Measurements from ENCODE around the gene TMED6.

The TMED6 gene

GRCh38 chr16:69309316-69309715 lies 42.3 kb downstream of the TMED6 start:
- Histone ChIP-seq H3K9me3 (no peaks in the 10 kb centered on the region), H3K4me1 (peaks cover 4% of the 10 kb centered on the region; the same call in 1 of the 2 replicates), H3K27me3 (no peaks in the 10 kb centered on the region), H3K4me3 (ENCODE audit: low read depth, low read length) (no peak overlapping the region), H3K36me3 (peaks cover 14% of the 10 kb centered on the region)
- no peak for TF ChIP-seq CTCF (IDR thresholded peaks at IDR 0.05; ENCODE audit: low read depth, low read length)
- DNase-seq = no peak

GRCh38 chr16:69307856-69308255 lies 43.7 kb downstream of the TMED6 start:
- Histone ChIP-seq H3K4me1 (peaks cover 4% of the 10 kb centered on the region; the same call in 1 of the 2 replicates), H3K4me3 (ENCODE audit: low read depth, low read length) (no peak overlapping the region), H3K27me3 (no peaks in the 10 kb centered on the region), H3K9me3 (no peaks in the 10 kb centered on the region), H3K36me3 (0 out of 2 replicates have a peak, but pooled peaks cover 4% of the 10 kb centered on the region)
- TF ChIP-seq CTCF (IDR thresholded peaks at IDR 0.05; ENCODE audit: low read depth, low read length) = no peak
- no peak for DNase-seq

- TF ChIP-seq CTCF (IDR thresholded peaks at IDR 0.05; ENCODE audit: low read depth, low read length) = no peak
- DNase-seq = no peak
- Histone ChIP-seq H3K36me3 (peaks cover 7% of the 10 kb centered on the region; the same call in 1 of the 2 replicates), H3K4me1 (peaks cover 4% of the 10 kb centered on the region; the same call in 1 of the 2 replicates), H3K9me3 (no peaks in the 10 kb centered on the region), H3K27me3 (no peaks in the 10 kb centered on the region), H3K4me3 (ENCODE audit: low read depth, low read length) (no peak overlapping the region)
These were observed 44.5 kb downstream of the TMED6 start for GRCh38 chr16:69307091-69307490.

- DNase-seq = no peak
- H3K9me3 ChIP-seq = no peaks in the 10 kb centered on the region
- no peak for TF ChIP-seq CTCF (IDR thresholded peaks at IDR 0.05; ENCODE audit: low read depth, low read length)
- no peaks in the 10 kb centered on the region for H3K27me3 ChIP-seq
- peaks cover 4% of the 10 kb centered on the region; the same call in 1 of the 2 replicates for H3K4me1 ChIP-seq
- H3K36me3 ChIP-seq = peaks cover 10% of the 10 kb centered on the region
- H3K4me3 ChIP-seq (ENCODE audit: low read depth, low read length) = no peak overlapping the region
These were observed 45.6 kb downstream of the TMED6 start for GRCh38 chr16:69306031-69306430.

- Histone ChIP-seq H3K9me3 (no peaks in the 10 kb centered on the region), H3K36me3 (peaks cover 23% of the 10 kb centered on the region), H3K4me1 (no peaks in the 10 kb centered on the region), H3K4me3 (ENCODE audit: low read depth, low read length) (no peak overlapping the region), H3K27me3 (no peaks in the 10 kb centered on the region)
- DNase-seq = no peak
- no peak for TF ChIP-seq CTCF (IDR thresholded peaks at IDR 0.05; ENCODE audit: low read depth, low read length)
These were observed 49.3 kb downstream of the TMED6 start for GRCh38 chr16:69302301-69302700.

GRCh38 chr16:69301861-69302260 lies 49.7 kb downstream of the TMED6 start:
- TF ChIP-seq CTCF (IDR thresholded peaks at IDR 0.05; ENCODE audit: low read depth, low read length) = no peak
- no peaks in the 10 kb centered on the region for H3K9me3 ChIP-seq
- peaks cover 23% of the 10 kb centered on the region for H3K36me3 ChIP-seq
- no peaks in the 10 kb centered on the region for H3K27me3 ChIP-seq
- H3K4me3 ChIP-seq (ENCODE audit: low read depth, low read length) = no peak overlapping the region
- no peak for DNase-seq
- no peaks in the 10 kb centered on the region for H3K4me1 ChIP-seq
